Myometrial cell (primary cell): Measurements from ENCODE around the gene MYEOV. TPM values are rescaled to one million over a fixed set of nuclear protein-coding genes. Genes with fewer than 3 reads are reported as not detected.

ENCODE experiments used
- total RNA-seq: library from RNA; depleted of rRNA; stranded (reverse); fragments of >200 nt; gene quantifications from 2 replicates; pipeline ENCODE4 v1.2.3, GENCODE V29; 2015

MYEOV gene
- total RNA-seq = 7.4 and 10.7 TPM in 2 replicates

GRCh38 chr11:69293819-69294505 is at the start of gene MYEOV:
TSS of gene MYEOV (plus strand) at chr11:69294155. CDS start at chr11:69295355, 1,200 bp downstream.

Other genes with a start within 250 kb of the MYEOV start
- gene TPCN2, start 245.2 kb upstream of the MYEOV start, total RNA-seq = 6.1 and 8.9 TPM in 2 replicates
- gene SMIM38, start 138.2 kb upstream of the MYEOV start, total RNA-seq = not detected in 2 replicates
- gene LINC01488, start 187.5 kb downstream of the MYEOV start, total RNA-seq = not detected in 2 replicates